C4-2B (cell line): ENCODE results near the gene PRIMA1.

Experiments
- H3K27ac ChIP-seq: fragments of 450-650 bp; 2 replicates; pipeline ENCODE4 v1.5.1; 2017
- CTCF ChIP-seq: fragments of 450-650 bp; conservative IDR thresholded peaks from 2 replicates; pipeline ENCODE4 v1.5.1; 2017; ENCODE audit warnings: mild to moderate bottlenecking
- ZFX ChIP-seq: fragments of 450-650 bp; IDR thresholded peaks from 2 replicates; pipeline ENCODE4 v1.6.1; 2017

Gene PRIMA1

GRCh38 chr14:93708800-93709199, 79.5 kb downstream of the PRIMA1 start:
- TF ChIP-seq CTCF, result no peak
- TF ChIP-seq ZFX, result no peak
- no peak overlapping the region for H3K27ac ChIP-seq

GRCh38 chr14:93708311-93708734, 80.0 kb downstream of the PRIMA1 start:
- H3K27ac ChIP-seq, result no peak overlapping the region
- TF ChIP-seq ZFX (no peak), CTCF (no peak)

GRCh38 chr14:93707475-93707874, 80.8 kb downstream of the PRIMA1 start:
- H3K27ac ChIP-seq, result no peak overlapping the region
- TF ChIP-seq ZFX (no peak), CTCF (no peak)

- H3K27ac ChIP-seq, result no peak overlapping the region
- TF ChIP-seq CTCF (no peak), ZFX (no peak)
Measured at GRCh38 chr14:93706360-93706955, 81.8 kb downstream of the PRIMA1 start.

- TF ChIP-seq ZFX (no peak), CTCF (no peak)
- no peak overlapping the region for H3K27ac ChIP-seq
Measured at GRCh38 chr14:93705513-93706156, 82.7 kb downstream of the PRIMA1 start.

GRCh38 chr14:93703941-93704340, 84.3 kb downstream of the PRIMA1 start:
- no peak for TF ChIP-seq CTCF
- TF ChIP-seq ZFX, result no peak
- H3K27ac ChIP-seq, result no peak overlapping the region

- H3K27ac ChIP-seq, result no peak overlapping the region
- TF ChIP-seq CTCF, result no peak
Measured at GRCh38 chr14:93702946-93703345, 85.3 kb downstream of the PRIMA1 start.
